Measurements from ENCODE around the gene PAX7. TPM values are rescaled to one million over a fixed set of nuclear protein-coding genes. Genes with fewer than 3 reads are reported as not detected.

PAX7 gene
- total and polyA plus RNA-seq, 2 experiments from 2014 or later = not detected

DNA sequence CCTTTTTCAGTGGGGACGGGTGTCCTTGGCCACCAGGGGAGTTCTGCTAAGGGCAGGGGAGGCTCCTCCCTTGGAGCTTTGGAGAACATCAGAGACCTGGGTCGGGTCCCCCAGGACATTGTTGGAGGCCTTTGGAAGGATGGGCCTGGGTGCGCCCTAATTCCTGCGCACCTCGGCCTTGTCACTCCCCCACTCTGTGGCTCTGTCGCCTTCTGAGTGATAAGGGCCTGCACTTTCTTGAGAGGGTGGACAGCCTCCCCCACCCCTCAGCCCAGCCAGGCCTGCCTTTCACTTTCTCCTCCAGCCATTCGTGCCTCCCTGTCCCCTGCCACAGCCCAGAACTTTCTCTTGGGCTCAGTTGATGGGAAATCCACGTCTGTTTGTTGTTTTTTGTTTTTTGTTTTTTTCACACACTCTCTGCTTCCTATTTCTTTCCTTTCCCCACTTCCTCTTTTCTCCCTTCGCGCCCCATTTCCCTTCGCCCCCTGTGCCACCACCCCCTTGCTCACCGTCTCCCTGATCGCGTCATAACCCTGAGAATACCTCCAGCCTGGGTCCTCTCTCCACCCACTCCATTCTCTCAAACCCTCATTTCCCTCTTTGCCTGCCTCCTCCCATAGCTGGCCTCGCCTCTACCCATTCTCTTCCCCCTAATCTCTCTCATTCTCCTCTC lies 85.6 kb downstream of the PAX7 start:
- no peak for TF ChIP-seq CTCF (IDR thresholded peaks at IDR 0.05; ENCODE audit: low read depth, low read length)
- DNase-seq (ENCODE audit: low read depth in 1 of 2, low spot score in 1 of 2) = no peak
- Histone ChIP-seq H3K36me3 (no peaks in the 10 kb centered on the region), H3K9me3 (ENCODE audit: low read depth) (no peaks in the 10 kb centered on the region), H3K27me3 (peaks cover 45% of the 10 kb centered on the region), H3K4me3 (peak overlapping the region; percentile 18), H3K27ac (no peak overlapping the region), H3K4me1 (ENCODE audit: low read depth) (no peaks in the 10 kb centered on the region)

GRCh38 chr1:18716785-18717678 lies 86.4 kb downstream of the PAX7 start:
- peak in 1 of 2 donors; percentile 44 for DNase-seq (ENCODE audit: low read depth in 1 of 2, low spot score in 1 of 2)
- H3K4me3 ChIP-seq = peak overlapping the region; percentile 18
- no peak for TF ChIP-seq CTCF (IDR thresholded peaks at IDR 0.05; ENCODE audit: low read depth, low read length)
- peaks cover 44% of the 10 kb centered on the region for H3K27me3 ChIP-seq
- H3K9me3 ChIP-seq (ENCODE audit: low read depth) = no peaks in the 10 kb centered on the region
- no peaks in the 10 kb centered on the region for H3K4me1 ChIP-seq (ENCODE audit: low read depth)
- no peaks in the 10 kb centered on the region for H3K36me3 ChIP-seq
- H3K27ac ChIP-seq = no peak overlapping the region

- DNase-seq (ENCODE audit: low read depth in 1 of 2, low spot score in 1 of 2) = no peak
- Histone ChIP-seq H3K27ac (no peak overlapping the region), H3K27me3 (peaks cover 55% of the 10 kb centered on the region), H3K9me3 (ENCODE audit: low read depth) (no peaks in the 10 kb centered on the region), H3K36me3 (no peaks in the 10 kb centered on the region), H3K4me3 (no peak overlapping the region), H3K4me1 (ENCODE audit: low read depth) (peaks cover 4% of the 10 kb centered on the region)
- no peak for TF ChIP-seq CTCF (IDR thresholded peaks at IDR 0.05; ENCODE audit: low read depth, low read length)
Measured at GRCh38 chr1:18719786-18720451, 89.3 kb downstream of the PAX7 start.

DNA sequence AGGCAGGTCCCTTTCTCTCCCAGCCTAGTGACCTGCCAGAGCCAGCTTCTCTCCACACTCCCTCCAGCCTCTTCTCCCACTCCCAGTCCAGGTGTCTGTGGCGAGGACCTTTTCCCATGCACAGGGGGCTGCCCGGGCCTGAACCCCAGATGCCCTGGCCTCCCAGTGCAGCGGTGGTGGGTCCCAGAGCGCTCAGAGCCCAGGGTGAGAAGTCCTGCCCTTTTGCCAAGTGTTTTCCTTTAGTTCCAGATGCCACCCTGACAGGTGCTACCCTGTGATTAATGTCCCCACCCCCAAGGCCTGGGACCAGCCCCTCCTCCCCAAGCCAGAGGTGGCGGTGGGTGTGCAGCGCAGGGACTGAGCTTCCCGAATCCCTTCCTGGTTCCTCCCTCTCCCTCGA lies 90.4 kb downstream of the PAX7 start:
- peaks cover 10% of the 10 kb centered on the region for H3K4me1 ChIP-seq (ENCODE audit: low read depth)
- H3K27ac ChIP-seq = no peak overlapping the region
- no peaks in the 10 kb centered on the region for H3K36me3 ChIP-seq
- peaks cover 55% of the 10 kb centered on the region for H3K27me3 ChIP-seq
- no peak for TF ChIP-seq CTCF (IDR thresholded peaks at IDR 0.05; ENCODE audit: low read depth, low read length)
- H3K4me3 ChIP-seq = no peak overlapping the region
- H3K9me3 ChIP-seq (ENCODE audit: low read depth) = no peaks in the 10 kb centered on the region
- no peak for DNase-seq (ENCODE audit: low read depth in 1 of 2, low spot score in 1 of 2)

DNA sequence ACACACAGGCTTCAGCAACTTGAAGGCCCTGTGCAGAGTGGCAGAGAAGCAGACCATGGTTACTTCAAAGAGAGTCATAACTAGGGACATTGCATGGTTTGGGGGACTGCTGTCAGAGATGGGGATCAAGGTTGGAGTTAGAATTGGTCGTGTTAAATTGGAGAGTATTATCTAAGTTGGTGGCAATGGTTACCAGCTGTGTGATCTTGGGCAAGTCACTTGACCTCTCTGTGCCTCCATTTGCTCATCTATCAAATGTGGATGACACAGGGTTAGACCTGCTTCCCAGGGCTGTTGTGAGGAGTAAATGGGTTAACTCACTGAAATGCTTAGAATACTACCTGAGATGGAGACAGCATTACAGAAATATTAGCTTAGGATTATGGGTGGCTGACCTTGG lies 91.1 kb downstream of the PAX7 start:
- Histone ChIP-seq H3K4me3 (no peak overlapping the region), H3K36me3 (no peaks in the 10 kb centered on the region), H3K4me1 (ENCODE audit: low read depth) (peaks cover 10% of the 10 kb centered on the region), H3K27ac (no peak overlapping the region), H3K27me3 (peaks cover 51% of the 10 kb centered on the region), H3K9me3 (ENCODE audit: low read depth) (no peaks in the 10 kb centered on the region)
- TF ChIP-seq CTCF (IDR thresholded peaks at IDR 0.05; ENCODE audit: low read depth, low read length) = no peak
- DNase-seq (ENCODE audit: low read depth in 1 of 2, low spot score in 1 of 2) = no peak

Data from cardiac muscle cell (in vitro differentiated cells and primary cell).